GM23248 (cell line): ENCODE results near the gene ERCC6L2.

Experiments used
- EZH2 ChIP-seq: fragments of 200-600 bp; sonication (generic); IDR thresholded peaks from 2 replicates; pipeline ENCODE4 v1.6.1; 2018; ENCODE audit warnings: antibody characterized with exemption, mild to moderate bottlenecking; ENCODE audit not compliant: insufficient read depth, poor library complexity, severe bottlenecking
- EZH2phosphoT487 ChIP-seq: fragments of 200-600 bp; sonication (generic); IDR thresholded peaks from 2 replicates; pipeline ENCODE4 v1.6.1; 2018; ENCODE audit warnings: antibody characterized with exemption, moderate library complexity, mild to moderate bottlenecking, low read depth; ENCODE audit not compliant: insufficient read depth

DNA sequence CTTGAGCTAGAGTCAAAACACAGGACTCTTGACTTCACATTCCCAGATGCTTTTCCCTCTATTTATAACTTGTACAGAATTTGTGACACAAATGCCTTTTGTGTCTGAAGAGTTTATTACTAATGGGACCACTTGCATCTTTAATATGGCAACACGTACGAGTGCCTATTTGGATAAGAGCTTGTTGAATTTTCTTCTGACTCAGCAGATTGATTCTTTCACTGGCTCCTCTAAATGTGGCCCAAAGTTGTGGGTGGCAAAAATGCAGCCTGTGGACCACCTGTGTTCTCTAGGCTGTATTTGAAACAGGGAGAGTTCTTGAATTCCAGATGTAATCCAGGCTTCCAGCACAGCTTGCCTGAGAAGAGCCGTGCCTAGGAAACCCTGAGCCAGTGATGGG lies 34.1 kb upstream of the ERCC6L2 start:
- TF ChIP-seq EZH2phosphoT487 (no peak), EZH2 (no peak)
